GM18867 (cell line): ENCODE measurements around the gene NDUFS3.
A peak's percentile ranks its signal among the peaks of the same experiment; 100 is the strongest.
"Not testable (repeated sequence)": the region's sequence is repeated elsewhere in the genome, so short reads cannot be mapped to it uniquely, and the experiment has no call there.

Experiments
- ATAC-seq: cut with Tn5 transposase; IDR thresholded peaks from one replicate; pipeline ENCODE4 v1.9.1; 2021; ENCODE audit warnings: mild to moderate bottlenecking, moderate library complexity; ENCODE audit not compliant: unreplicated experiment

Gene NDUFS3

GRCh38 chr11:47558695-47559094 lies 20.2 kb upstream of the NDUFS3 start:
- no peak for ATAC-seq

GRCh38 chr11:47560426-47560825 lies 18.4 kb upstream of the NDUFS3 start:
- no peak for ATAC-seq

DNA sequence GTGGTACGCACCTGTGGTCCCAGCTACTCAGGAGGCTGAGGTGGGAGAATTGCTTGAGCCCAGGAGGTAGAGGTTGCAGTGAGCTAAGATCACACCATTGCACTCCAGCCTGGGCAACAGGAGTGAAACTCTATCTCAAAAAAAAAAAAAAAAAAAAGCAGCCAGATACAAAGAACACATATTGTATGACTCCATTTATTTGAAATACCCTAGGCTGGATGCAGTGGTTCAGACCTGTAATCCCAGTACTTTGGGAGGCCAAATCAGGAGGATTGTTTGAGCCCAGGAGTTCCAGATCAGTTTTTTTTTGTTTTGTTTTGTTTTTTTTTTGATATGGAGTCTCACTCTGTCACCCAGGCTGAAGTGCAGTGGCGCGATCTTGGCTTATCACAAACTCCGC lies 16.5 kb upstream of the NDUFS3 start:
- ATAC-seq, result not testable (repeated sequence)

GRCh38 chr11:47564366-47564765 lies 14.5 kb upstream of the NDUFS3 start:
- ATAC-seq, result not testable (repeated sequence)

DNA sequence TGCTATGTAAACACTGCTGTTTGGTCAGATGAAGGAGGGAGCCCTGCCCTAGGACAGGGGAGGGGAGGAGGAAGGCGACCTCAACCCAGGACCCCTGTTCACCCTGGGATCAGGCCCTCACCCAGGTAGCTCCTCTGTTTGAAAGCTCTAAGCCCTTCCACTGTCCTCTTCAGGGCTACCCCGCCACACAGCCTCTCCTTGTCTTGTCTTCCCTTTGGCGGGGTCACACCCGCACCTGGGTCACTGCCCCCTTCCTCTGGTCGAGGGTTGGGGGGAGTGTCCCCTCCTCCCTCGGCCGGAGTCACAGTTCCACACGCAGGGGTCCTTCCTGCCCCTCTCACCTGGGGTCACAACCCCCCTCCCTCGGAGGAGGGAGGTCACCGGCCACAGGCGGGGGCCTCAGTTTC lies 13.9 kb upstream of the NDUFS3 start:
- ATAC-seq, result no peak

DNA sequence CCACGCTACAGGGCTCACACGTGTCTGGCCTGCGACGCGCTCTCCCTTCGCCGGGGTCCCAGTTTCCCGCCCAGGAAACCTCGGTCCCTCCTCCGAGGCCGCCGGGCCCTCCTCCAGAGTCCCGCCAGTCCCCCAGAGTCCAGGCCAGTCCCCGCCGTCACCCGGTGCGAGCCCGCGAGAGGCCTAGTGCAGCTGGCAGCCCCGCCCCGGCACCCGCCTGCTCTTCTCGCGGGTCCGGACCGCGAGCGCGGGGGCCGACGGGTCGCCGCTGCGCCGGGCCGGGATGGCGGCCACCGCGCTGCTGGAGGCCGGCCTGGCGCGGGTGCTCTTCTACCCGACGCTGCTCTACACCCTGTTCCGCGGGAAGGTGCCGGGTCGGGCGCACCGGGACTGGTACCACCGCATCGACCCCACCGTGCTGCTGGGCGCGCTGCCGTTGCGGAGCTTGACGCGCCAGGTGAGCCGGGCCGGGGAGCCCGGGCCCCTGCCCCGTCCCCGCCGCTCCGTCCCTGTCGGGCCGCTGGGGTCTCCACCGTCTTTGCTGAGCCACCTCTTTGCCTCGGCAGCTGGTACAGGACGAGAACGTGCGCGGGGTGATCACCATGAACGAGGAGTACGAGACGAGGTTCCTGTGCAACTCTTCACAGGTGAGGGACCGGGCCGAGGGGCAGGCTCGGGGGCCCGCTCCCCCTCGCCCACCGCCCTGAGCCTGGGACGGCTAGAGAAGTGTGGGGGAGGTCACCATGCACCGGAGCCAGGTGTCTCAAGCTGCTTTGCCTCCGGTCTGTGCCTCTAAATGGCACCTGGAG lies 13.3 kb upstream of the NDUFS3 start, which contains the start of gene PTPMT1:
Gene PTPMT1 (plus strand): TSS at position 260 of the 809 bp plus-strand sequence. CDS start 24 bp downstream, at position 284.
- peak; percentile 89 for ATAC-seq

DNA sequence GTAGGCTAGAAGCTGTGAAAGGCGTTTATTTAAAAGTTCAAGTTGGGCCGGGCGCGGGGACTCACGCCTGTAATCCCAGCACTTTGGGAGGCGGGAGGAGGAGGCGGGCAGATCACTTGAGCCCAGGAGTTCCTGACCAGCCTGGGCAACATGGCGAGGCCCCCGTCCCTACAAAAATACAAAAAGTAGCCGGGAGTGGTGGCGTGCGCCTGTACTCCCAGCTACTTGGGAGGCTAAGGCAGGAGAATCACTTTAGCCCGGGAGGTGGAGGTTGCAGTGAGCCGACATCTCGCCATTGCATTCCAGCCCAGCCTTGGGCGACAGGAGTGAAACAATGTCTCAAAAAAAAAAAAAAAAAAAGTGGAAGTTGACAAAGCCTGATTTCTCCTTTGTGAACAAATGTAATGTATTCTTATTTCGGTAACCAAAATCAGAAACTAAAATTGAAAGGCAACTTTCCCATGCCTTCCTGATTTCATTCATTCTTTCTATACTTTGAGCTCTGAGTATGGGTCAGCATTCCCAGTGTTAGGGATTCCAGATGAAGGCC lies 12.7 kb upstream of the NDUFS3 start:
- ATAC-seq, result no peak

GRCh38 chr11:47569646-47570045 lies 9.2 kb upstream of the NDUFS3 start:
- ATAC-seq, result no peak

DNA sequence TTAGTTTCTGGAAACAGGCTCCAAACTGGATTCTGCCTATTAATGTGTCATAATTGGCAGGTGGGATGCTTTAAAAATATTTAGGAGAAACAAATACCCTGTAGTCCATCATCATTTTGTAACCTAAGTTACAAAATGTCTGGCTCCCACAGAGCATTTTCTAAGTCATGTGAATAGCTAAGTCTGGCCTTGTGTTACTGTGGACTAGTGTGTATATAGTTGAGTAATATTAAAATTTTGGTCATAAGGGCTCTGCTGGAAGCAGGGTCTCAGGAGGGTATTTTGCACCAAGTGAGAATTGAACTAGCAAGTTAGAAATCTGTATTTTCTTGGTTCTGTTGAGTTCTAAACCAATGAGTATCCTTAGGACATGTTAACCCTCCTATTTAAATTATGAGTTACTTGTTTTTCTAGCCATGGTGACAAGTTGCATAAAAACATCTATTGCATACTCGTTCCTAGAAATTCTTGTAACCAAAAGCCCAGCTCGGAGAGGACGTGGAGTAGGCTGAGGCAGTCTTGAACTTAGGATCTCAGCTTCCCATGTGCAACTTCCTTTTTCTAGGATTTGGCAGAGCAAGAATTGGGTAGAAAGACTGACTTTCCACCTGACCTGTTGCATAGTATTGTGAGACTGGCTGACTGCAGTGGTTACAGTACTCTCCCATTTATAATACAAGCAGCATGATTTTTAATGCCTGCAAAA lies 8.1 kb upstream of the NDUFS3 start:
- no peak for ATAC-seq

DNA sequence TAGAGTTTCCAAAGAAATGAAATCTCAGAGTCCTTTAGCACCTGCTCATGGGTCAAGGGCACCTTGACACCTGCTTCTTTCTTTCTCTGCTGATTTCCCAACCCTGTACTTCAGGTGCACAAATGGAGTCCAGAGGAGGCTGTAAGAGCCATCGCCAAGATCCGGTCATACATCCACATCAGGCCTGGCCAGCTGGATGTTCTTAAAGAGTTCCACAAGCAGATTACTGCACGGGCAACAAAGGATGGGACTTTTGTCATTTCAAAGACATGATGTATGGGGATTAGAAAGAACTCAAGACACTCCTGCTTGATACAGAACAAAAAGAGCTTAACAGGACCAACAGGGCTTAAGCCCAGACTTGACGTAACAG lies 7.5 kb upstream of the NDUFS3 start:
- ATAC-seq, result no peak

GRCh38 chr11:47571895-47572294 lies 7.0 kb upstream of the NDUFS3 start:
- no peak for ATAC-seq

- ATAC-seq, result no peak
Observed at GRCh38 chr11:47572715-47573255, 6.1 kb upstream of the NDUFS3 start.

DNA sequence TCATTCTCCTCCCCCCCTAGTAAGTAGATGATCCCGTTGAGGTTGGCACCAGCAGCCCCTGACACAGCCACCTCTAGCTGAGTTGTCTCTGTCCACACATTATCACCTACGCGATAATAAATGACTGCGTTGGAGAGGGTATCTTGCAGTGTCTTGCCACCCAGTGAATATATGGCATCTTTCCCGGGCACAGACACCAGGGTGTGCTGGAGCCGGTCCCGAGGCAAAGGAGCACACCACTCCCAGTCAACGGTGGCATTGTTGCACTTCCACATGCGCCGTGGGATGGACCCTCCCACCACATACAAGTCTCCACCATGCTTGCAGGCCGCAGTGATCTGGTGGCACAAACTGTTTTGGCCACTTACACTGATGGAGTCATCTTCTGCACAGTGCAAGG lies 5.6 kb upstream of the NDUFS3 start:
- no peak for ATAC-seq

GRCh38 chr11:47577460-47578041 lies 1.3 kb upstream of the NDUFS3 start:
- ATAC-seq, result no peak

GRCh38 chr11:47583844-47584243 lies 5.0 kb downstream of the NDUFS3 start:
- ATAC-seq, result no peak

DNA sequence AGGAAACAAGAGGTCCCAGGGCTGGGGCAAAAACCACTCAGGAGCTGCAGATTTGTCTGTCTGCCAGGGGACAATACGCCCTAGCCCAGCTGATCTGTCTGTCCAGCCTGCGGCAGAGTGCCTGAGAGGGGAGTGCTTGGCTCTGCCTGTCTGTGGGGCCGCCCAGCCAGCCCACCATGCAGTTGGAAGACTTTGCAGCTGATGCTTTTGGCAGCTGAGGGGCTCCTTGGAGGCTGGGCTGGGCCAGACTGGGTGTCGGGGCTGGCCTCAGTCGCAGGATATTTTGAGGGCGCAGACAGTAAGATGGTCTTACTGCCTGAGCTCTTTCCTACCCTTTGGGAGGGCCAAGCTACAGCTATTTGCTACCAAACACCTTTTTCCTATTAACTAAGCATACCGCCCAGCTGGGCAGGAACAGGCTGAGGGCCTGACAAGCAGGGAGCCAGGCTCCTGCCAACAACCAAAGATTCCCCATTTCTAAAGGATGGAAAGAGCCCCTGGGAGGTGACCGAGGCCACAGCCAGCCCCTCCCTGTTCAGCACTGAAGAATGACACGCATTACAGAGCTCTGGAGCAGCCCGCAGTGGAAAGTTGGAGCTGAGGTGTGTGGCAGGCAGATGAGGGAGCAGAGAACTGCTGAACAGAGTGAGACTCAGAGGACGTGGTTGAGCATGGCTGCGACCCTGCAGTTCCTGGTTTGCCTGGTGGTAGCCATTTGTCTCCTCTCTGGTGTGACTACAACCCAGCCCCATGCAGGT lies 7.4 kb downstream of the NDUFS3 start, which contains the start of gene FAM180B:
Gene FAM180B (plus strand): TSS at position 581 of the 758 bp plus-strand sequence. CDS start 91 bp downstream, at position 672.
- ATAC-seq, result no peak

GRCh38 chr11:47587039-47587716 lies 8.3 kb downstream of the NDUFS3 start:
- no peak for ATAC-seq

DNA sequence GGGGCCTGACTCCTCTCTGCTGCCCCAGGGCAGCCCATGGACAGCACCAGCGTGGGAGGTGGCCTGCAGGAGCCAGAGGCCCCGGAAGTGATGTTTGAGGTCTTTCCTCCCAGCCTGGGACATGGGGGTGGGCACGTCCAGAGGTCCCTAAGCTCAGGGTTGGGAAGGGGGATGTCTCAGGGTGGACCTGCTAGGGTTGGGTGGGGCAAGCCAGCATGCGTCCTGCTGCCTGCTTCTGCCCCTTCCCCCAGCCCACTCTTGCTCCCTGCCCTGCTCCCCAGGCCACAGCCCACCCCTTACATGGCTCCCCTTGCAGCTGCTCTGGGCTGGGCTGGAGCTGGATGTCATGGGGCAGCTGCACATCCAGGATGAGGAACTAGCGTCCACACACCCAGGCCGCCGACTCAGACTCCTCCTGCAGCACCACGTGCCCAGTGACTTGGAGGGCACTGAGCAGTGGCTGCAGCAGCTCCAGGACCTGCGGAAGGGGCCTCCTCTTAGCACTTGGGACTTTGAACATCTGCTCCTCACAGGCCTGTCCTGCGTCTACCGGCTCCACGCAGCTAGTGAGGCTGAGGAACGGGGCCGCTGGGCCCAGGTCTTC lies 9.0 kb downstream of the NDUFS3 start:
- ATAC-seq, result no peak

- ATAC-seq, result no peak
Observed at GRCh38 chr11:47589118-47589517, 10.2 kb downstream of the NDUFS3 start.
